ENCODE data around the gene SCIN.
A peak's percentile ranks its signal among the peaks of the same experiment; 100 is the strongest.
"Not testable (repeated sequence)": the region's sequence is repeated elsewhere in the genome, so short reads cannot be mapped to it uniquely, and the experiment has no call there.

Gene SCIN

GRCh38 chr7:12650080-12650479 lies 79.6 kb downstream of the SCIN start:
- ATAC-seq: no peak

- no peak for ATAC-seq
These were observed 82.6 kb downstream of the SCIN start for GRCh38 chr7:12653110-12653509.

GRCh38 chr7:12653518-12653917 lies 83.0 kb downstream of the SCIN start:
- no peak for ATAC-seq

GRCh38 chr7:12655161-12655560 lies 84.6 kb downstream of the SCIN start:
- ATAC-seq: no peak

- ATAC-seq: not testable (repeated sequence)
These were observed 89.9 kb downstream of the SCIN start for GRCh38 chr7:12660423-12660822.

GRCh38 chr7:12660986-12661385 lies 90.5 kb downstream of the SCIN start:
- ATAC-seq: not testable (repeated sequence)

- no peak for ATAC-seq
These were observed 91.1 kb downstream of the SCIN start for GRCh38 chr7:12661581-12661980.

- no peak for ATAC-seq
These were observed 99.6 kb downstream of the SCIN start for GRCh38 chr7:12670000-12670729.

GRCh38 chr7:12670743-12671520 lies 100.4 kb downstream of the SCIN start:
- no peak for ATAC-seq

GRCh38 chr7:12673436-12673835 lies 102.9 kb downstream of the SCIN start:
- ATAC-seq: not testable (repeated sequence)

- ATAC-seq: no peak
These were observed 103.5 kb downstream of the SCIN start for GRCh38 chr7:12674053-12674452.

- ATAC-seq: peak; percentile 28 to 58
These were observed 104.3 kb downstream of the SCIN start for GRCh38 chr7:12674861-12675260.

GRCh38 chr7:12683678-12684585 lies 113.4 kb downstream of the SCIN start:
- ATAC-seq: no peak

- no peak for ATAC-seq
These were observed 114.2 kb downstream of the SCIN start for GRCh38 chr7:12684733-12685132.

- no peak for ATAC-seq
These were observed 115.0 kb downstream of the SCIN start for GRCh38 chr7:12685550-12685949.

GRCh38 chr7:12686234-12686890 lies 115.8 kb downstream of the SCIN start:
- peak; percentile 93 to 94 for ATAC-seq

- ATAC-seq: peak; percentile 53 to 55
These were observed 116.6 kb downstream of the SCIN start, which contains the start of gene ARL4A for GRCh38 chr7:12686891-12687717. Gene ARL4A (plus strand): TSS chr7:12687633. CDS start chr7:12688255, 622 bp downstream.

GRCh38 chr7:12687718-12688171 lies 117.2 kb downstream of the SCIN start:
- ATAC-seq: no peak

GRCh38 chr7:12688485-12689170 lies 118.1 kb downstream of the SCIN start:
- not testable (repeated sequence) for ATAC-seq

- no peak for ATAC-seq
These were observed 118.9 kb downstream of the SCIN start for GRCh38 chr7:12689451-12689850.
